Heart left ventricle (tissue), 16 donors: ENCODE results near the gene KLF7. TPM values are rescaled to one million over a fixed set of nuclear protein-coding genes. Genes with fewer than 3 reads are reported as not detected.

ENCODE experiments used
- ATAC-seq, 4 donors: fragments of 200-7000 bp; cut with Tn5 transposase; one replicate each; pipeline ENCODE4 v1.9.1; 2020 to 2022; ENCODE audit warnings: moderate library complexity in 4 of 4, mild to moderate bottlenecking in 3 of 4, moderate number of reproducible peaks in 1 of 4
- DNase-seq, 5 donors: peaks; one replicate each; pipeline ENCODE4 v3.0.0-alpha.2; 2020
- H3K27ac ChIP-seq, 12 donors: fragments of 200-600 bp; sonication (generic) in 4 of 12; one replicate each; pipeline versions ENCODE4 v1.5.0 to v1.8.0; 2016 to 2022; ENCODE audit warnings: mild to moderate bottlenecking in 2 of 12
- H3K27me3 ChIP-seq, 9 donors: fragments of 200-600 bp; sonication (generic) in 2 of 9; one replicate each; pipeline versions ENCODE4 v1.5.1 to v1.8.0; 2016 to 2022; ENCODE audit warnings: mild to moderate bottlenecking in 3 of 9
- H3K36me3 ChIP-seq, 9 donors: fragments of 200-600 bp; sonication (generic) in 2 of 9; one replicate each; pipeline versions ENCODE4 v1.5.0 to v1.8.0; 2018 to 2022; ENCODE audit warnings: mild to moderate bottlenecking in 2 of 9
- H3K4me1 ChIP-seq, 12 donors: fragments of 200-600 bp; sonication (generic) in 4 of 12; one replicate each; pipeline versions ENCODE4 v1.5.0 to v1.8.0; 2016 to 2022; ENCODE audit warnings: mild to moderate bottlenecking in 3 of 12
- H3K4me3 ChIP-seq, 12 donors: fragments of 200-600 bp; sonication (generic) in 4 of 12; one replicate each; pipeline versions ENCODE4 v1.5.0 to v1.8.0; 2017 to 2022; ENCODE audit warnings: mild to moderate bottlenecking in 9 of 12, moderate library complexity in 4 of 12
- H3K9me3 ChIP-seq, 12 donors: fragments of 200-600 bp; sonication (generic) in 4 of 12; one replicate each; pipeline versions ENCODE4 v1.5.0 to v1.8.0; 2016 to 2022; ENCODE audit warnings: mild to moderate bottlenecking in 1 of 12
- POLR2A ChIP-seq, 2 donors: fragments of 450-650 bp; IDR thresholded peaks; one replicate each; pipeline ENCODE4 v1.6.1; 2017; ENCODE audit warnings: antibody characterized with exemption in 2 of 2, mild to moderate bottlenecking in 2 of 2, moderate library complexity in 2 of 2
- WGBS, 4 donors: extraction: QIAGEN DNeasy Blood & Tissue Kit in 2 of 4; methylation state at CpG; one replicate each; pipeline versions ENCODE4 v1.1.5 to v1.1.7; 2013 to 2018; 5-methylcytosine and 5-hydroxymethylcytosine counted together
- intact Hi-C, 10 donors: fragments of 100-400 bp; cut with DNase I; formaldehyde crosslinking; loops; one replicate each; pipeline versions ENCODE4 v1.11.1 to v1.14.2; 2022
- polyA plus RNA-seq, 2 donors: library from polyadenylated mRNA; stranded (reverse); fragments of 200-250 nt; gene quantifications; one replicate each; pipeline ENCODE4 v1.2.3, GENCODE V29; 2013
- total RNA-seq, 9 donors: library from RNA; depleted of rRNA in 2 of 9; stranded (reverse); fragments of >200 nt in 2 of 9; fragmentation: NEBNext Ultra II Directional in 3 of 9; extraction: Animal tissue kit (Norgen Biotek cat#: 25700) in 3 of 9; gene quantifications; one replicate each; pipeline versions ENCODE4 v1.1.0 to v1.2.4, GENCODE V29; 2016 to 2023
- TF ChIP-seq, protein P1 (sequence below), 12 donors: fragments of 200-600 bp; sonication (generic) in 4 of 12; IDR thresholded peaks; one replicate each; pipeline versions ENCODE4 v1.5.0 to v1.8.0; 2018 to 2022; ENCODE audit warnings: antibody characterized with exemption in 12 of 12, mild to moderate bottlenecking in 5 of 12
- donor health status: ischemic (EF 13 %, LVEDD 7.1; RV severe dilation, severe dysfunction).
- donor health status: healthy with polysubstance abuse.
- donor health status: DM: no; HTN: yes; CAD: no.
- donor health status: DM: no; HTN: no; CAD: no.
- donor health status: ischemic (EF 25% LVEDD 6.9; RV normal size, moderate dysfunction).
- donor health status: ischemic (EF 25% LVEDD 5.7; RV mildly dilated, moderate dysfunction).
- donor health status: healthy.
- donor health status: DM: yes; HTN: yes; CAD: no.
- donor health status: ischemic (EF 35%, LVEDD 5.7; RV mildly dilated, moderate dysfunction).
- donor health status: nonischemic (EF 11% LVEDD 7.7; RV severe dilation, severe dysfunction).
- donor health status: DM: yes; HTN: yes; CAD: no.
- donor health status: PGD.
- donor health status: ischemic (EF 29% LVEDD 5.4; RV normal size, mild dysfunction).
- donor health status: nonischemic (EF 23%, LVEDD 6.1; RV moderate dilation, normal function).

Gene KLF7
- total and polyA plus RNA-seq, 11 donors: 5.0 to 49.8 (median 26.2) TPM

GRCh38 chr2:207073801-207074678 is 91.7 kb downstream of the KLF7 start:
- peaks cover 0 to 41% (median 23%) of the 10 kb centered on the region in 12 donors for H3K4me1 ChIP-seq
- peak overlapping the region in 11 of 12 donors; percentile 4 to 61 (median 44) for H3K27ac ChIP-seq
- intact Hi-C loops: loop anchor here in 3 of 10 donors (5.0 to 10.0 kb wide), 2 partner anchors 71 to 88 kb away; no protein-coding TSS in a partner anchor
- WGBS, 4 donors: 33 to 43% (median 35%) methylated on average over 12 of the region's 12 CpGs
- H3K36me3 ChIP-seq: peaks cover 0 to 26% (median 17%) of the 10 kb centered on the region in 9 donors
- no peaks in the 10 kb centered on the region for H3K9me3 ChIP-seq
- ATAC-seq: peak in 3 of 4 donors; percentile 61 to 79 (median 72)
- TF ChIP-seq POLR2A (IDR thresholded peaks at IDR 0.05): no peak
- TF ChIP-seq, protein P1, sequence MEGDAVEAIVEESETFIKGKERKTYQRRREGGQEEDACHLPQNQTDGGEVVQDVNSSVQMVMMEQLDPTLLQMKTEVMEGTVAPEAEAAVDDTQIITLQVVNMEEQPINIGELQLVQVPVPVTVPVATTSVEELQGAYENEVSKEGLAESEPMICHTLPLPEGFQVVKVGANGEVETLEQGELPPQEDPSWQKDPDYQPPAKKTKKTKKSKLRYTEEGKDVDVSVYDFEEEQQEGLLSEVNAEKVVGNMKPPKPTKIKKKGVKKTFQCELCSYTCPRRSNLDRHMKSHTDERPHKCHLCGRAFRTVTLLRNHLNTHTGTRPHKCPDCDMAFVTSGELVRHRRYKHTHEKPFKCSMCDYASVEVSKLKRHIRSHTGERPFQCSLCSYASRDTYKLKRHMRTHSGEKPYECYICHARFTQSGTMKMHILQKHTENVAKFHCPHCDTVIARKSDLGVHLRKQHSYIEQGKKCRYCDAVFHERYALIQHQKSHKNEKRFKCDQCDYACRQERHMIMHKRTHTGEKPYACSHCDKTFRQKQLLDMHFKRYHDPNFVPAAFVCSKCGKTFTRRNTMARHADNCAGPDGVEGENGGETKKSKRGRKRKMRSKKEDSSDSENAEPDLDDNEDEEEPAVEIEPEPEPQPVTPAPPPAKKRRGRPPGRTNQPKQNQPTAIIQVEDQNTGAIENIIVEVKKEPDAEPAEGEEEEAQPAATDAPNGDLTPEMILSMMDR (IDR thresholded peaks at IDR 0.05): peak in 3 of 12 donors; percentile 6 to 26 (median 23)
- H3K27me3 ChIP-seq: no peaks in the 10 kb centered on the region
- peak overlapping the region in 5 of 12 donors; percentile 3 to 22 (median 4) for H3K4me3 ChIP-seq
- DNase-seq: peak in 1 of 5 donors; percentile 29

GRCh38 chr2:207073412-207073800 is 92.3 kb downstream of the KLF7 start:
- no peaks in the 10 kb centered on the region for H3K9me3 ChIP-seq
- peaks cover 0 to 19% (median 11%) of the 10 kb centered on the region in 9 donors for H3K36me3 ChIP-seq
- H3K27me3 ChIP-seq: no peaks in the 10 kb centered on the region
- H3K4me1 ChIP-seq: peaks cover 0 to 41% (median 23%) of the 10 kb centered on the region in 12 donors
- H3K4me3 ChIP-seq: no peak overlapping the region
- H3K27ac ChIP-seq: peak overlapping the region in 7 of 12 donors; percentile 16 to 61 (median 45)
- intact Hi-C loops: loop anchor here in 3 of 10 donors (5.0 to 10.0 kb wide), 2 partner anchors 71 to 89 kb away; no protein-coding TSS in a partner anchor
- no peak for ATAC-seq
- no peak for DNase-seq
- TF ChIP-seq, protein P1 (IDR thresholded peaks at IDR 0.05): no peak
- TF ChIP-seq POLR2A (IDR thresholded peaks at IDR 0.05): no peak

DNA sequence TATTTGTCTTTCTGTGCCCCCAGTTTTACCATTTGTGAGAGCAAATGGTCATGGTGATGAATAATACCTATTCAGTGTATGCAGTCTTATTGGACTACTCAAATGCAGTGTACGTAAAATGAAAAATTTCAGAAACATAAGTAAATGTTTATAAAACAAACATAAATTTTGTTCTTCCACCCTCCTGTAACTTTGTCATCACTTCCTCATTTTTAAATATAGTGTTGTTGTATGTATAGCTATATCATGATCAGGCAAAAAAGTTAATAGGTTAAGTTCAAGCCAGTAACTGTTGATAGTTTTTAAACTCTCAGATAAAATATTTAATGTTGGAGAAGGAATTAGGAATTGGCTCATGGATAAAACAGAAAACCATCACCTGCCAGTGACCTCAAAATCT is 93.2 kb downstream of the KLF7 start:
- DNase-seq: no peak
- Histone ChIP-seq H3K36me3 (peaks cover 0 to 11% (median 3%) of the 10 kb centered on the region in 9 donors), H3K4me3 (no peak overlapping the region), H3K27ac (no peak overlapping the region), H3K9me3 (no peaks in the 10 kb centered on the region), H3K27me3 (no peaks in the 10 kb centered on the region), H3K4me1 (peaks cover 0 to 43% (median 24%) of the 10 kb centered on the region in 12 donors)
- intact Hi-C loops: loop anchor here in 3 of 10 donors (5.0 to 10.0 kb wide), 2 partner anchors 72 to 90 kb away; no protein-coding TSS in a partner anchor
- WGBS, 4 donors: 88 to 97% (median 95%) methylated on average over 1 of the region's 1 CpG
- no peak for TF ChIP-seq POLR2A (IDR thresholded peaks at IDR 0.05)
- TF ChIP-seq, protein P1 (IDR thresholded peaks at IDR 0.05): no peak
- ATAC-seq: no peak

DNA sequence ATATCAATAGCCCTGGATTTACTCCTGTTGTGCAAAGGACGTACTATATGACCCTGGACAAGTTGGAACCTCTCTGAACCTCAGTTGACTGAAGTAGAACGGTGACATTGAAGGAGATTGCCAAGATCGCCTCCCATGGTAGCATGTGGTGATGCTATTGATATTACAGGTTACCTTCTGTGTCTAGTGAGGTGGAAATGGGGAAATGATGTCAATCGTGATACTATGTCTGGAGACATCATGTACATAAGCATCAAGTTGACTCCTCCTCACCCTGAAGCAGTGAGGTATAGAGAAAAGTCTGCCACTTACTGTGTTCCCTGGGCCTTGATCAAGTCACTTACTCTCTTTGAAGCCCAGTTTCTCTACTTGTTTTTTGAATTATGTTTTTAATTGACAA is 93.9 kb downstream of the KLF7 start:
- Histone ChIP-seq H3K4me3 (no peak overlapping the region), H3K9me3 (no peaks in the 10 kb centered on the region), H3K27ac (no peak overlapping the region), H3K4me1 (peaks cover 0 to 49% (median 26%) of the 10 kb centered on the region in 12 donors), H3K36me3 (peaks cover 0 to 3% (median 0%) of the 10 kb centered on the region in 9 donors), H3K27me3 (no peaks in the 10 kb centered on the region)
- 85 to 93% (median 89%) methylated on average over 4 of the region's 4 CpGs for WGBS, 4 donors
- intact Hi-C loops: loop anchor here in 3 of 10 donors (5.0 to 10.0 kb wide), 2 partner anchors 73 to 90 kb away; no protein-coding TSS in a partner anchor
- TF ChIP-seq POLR2A (IDR thresholded peaks at IDR 0.05): no peak
- TF ChIP-seq, protein P1 (IDR thresholded peaks at IDR 0.05): no peak
- DNase-seq (no peak), ATAC-seq (no peak)
